PC-9 (cell line): ENCODE data around the gene CDT1. TPM values are rescaled to one million over a fixed set of nuclear protein-coding genes. Genes with fewer than 3 reads are reported as not detected.
"Not testable (repeated sequence)": the region's sequence is repeated elsewhere in the genome, so short reads cannot be mapped to it uniquely, and the experiment has no call there.

Experiments
- BruUV-seq: library from RNA; stranded (reverse); fragments of 400-500 nt; replicated peaks from 2 replicates; lab custom pipeline; 2021; lab: Mats Ljungman, UMichigan
- CTCF ChIA-PET: fragments of 300-600 bp; sonication (Branson Sonifier 250); formaldehyde crosslinking; loops from one replicate; lab custom pipeline; 2022; ENCODE audit warnings: antibody characterized with exemption; lab: Charles Lee
- POLR2A ChIA-PET: fragments of 300-600 bp; sonication (Branson Sonifier 250); formaldehyde crosslinking; loops from one replicate; lab custom pipeline; 2022; ENCODE audit warnings: antibody characterized with exemption; ENCODE audit not compliant: unreplicated experiment; lab: Charles Lee
- DNase-seq, 2 experiments: peaks; one replicate each; pipeline versions ENCODE4 v3.0.0 to v3.0.0-alpha.2; 2015 to 2022; ENCODE audit warnings: mixed read lengths in 1 of 2
- H2AFZ ChIP-seq: fragments of 200-600 bp; sonication (generic); 2 replicates; pipeline ENCODE4 v1.8.1; 2017; ENCODE audit warnings: antibody characterized with exemption
- H3F3A ChIP-seq: fragments of 200-600 bp; sonication (generic); 2 replicates; pipeline ENCODE4 v1.8.1; 2017; ENCODE audit warnings: antibody characterized with exemption, mild to moderate bottlenecking, low read depth; ENCODE audit not compliant: insufficient read depth
- H3K27ac ChIP-seq: fragments of 200-600 bp; sonication (generic); 2 replicates; pipeline ENCODE4 v1.6.1; 2016; ENCODE audit warnings: mixed run types
- H3K27me3 ChIP-seq: fragments of 200-600 bp; sonication (generic); 2 replicates; pipeline ENCODE4 v1.6.1; 2016; ENCODE audit warnings: low read depth, mixed run types; ENCODE audit not compliant: insufficient read depth
- H3K36me3 ChIP-seq: fragments of 200-600 bp; sonication (generic); 2 replicates; pipeline ENCODE4 v1.6.1; 2016; ENCODE audit warnings: low read depth, mixed run types
- H3K4me1 ChIP-seq: fragments of 200-600 bp; sonication (generic); replicated peaks from 2 replicates; pipeline ENCODE4 v1.6.1; 2016; ENCODE audit warnings: mixed run types; ENCODE audit not compliant: insufficient read depth
- H3K4me2 ChIP-seq: fragments of 200-600 bp; sonication (generic); 2 replicates; pipeline ENCODE4 v1.6.1; 2017; ENCODE audit warnings: mixed run types
- H3K4me3 ChIP-seq: fragments of 200-600 bp; sonication (generic); 2 replicates; pipeline ENCODE4 v1.6.1; 2016; ENCODE audit warnings: mixed run types
- H3K79me2 ChIP-seq: fragments of 200-600 bp; sonication (generic); 2 replicates; pipeline ENCODE4 v1.6.1; 2017; ENCODE audit warnings: low read depth, mixed run types
- H3K9me2 ChIP-seq: fragments of 200-600 bp; sonication (generic); 2 replicates; pipeline ENCODE4 v1.8.1; 2017; ENCODE audit warnings: mild to moderate bottlenecking; ENCODE audit not compliant: insufficient read depth
- H3K9me3 ChIP-seq: fragments of 200-600 bp; sonication (generic); 2 replicates; pipeline ENCODE4 v1.8.1; 2016; ENCODE audit warnings: low read depth; ENCODE audit not compliant: insufficient read depth
- H4K20me1 ChIP-seq: fragments of 200-600 bp; sonication (generic); 2 replicates; pipeline ENCODE4 v1.8.1; 2017; ENCODE audit not compliant: insufficient read depth
- CTCF ChIP-seq: fragments of 200-600 bp; sonication (generic); conservative IDR thresholded peaks from 2 replicates; pipeline ENCODE4 v1.6.1; 2017; ENCODE audit warnings: mixed run types, antibody characterized with exemption, mild to moderate bottlenecking, moderate library complexity
- EZH2 ChIP-seq: fragments of 200-600 bp; sonication (generic); IDR thresholded peaks from 2 replicates; pipeline ENCODE4 v1.8.0; 2017; ENCODE audit warnings: antibody characterized with exemption, low read depth
- intact Hi-C: fragments of 100-400 bp; cut with micrococcal nuclease; formaldehyde crosslinking; loops from one replicate; pipeline ENCODE4 v1.10.0; 2022; ENCODE audit not compliant: unreplicated experiment
- total RNA-seq: library from RNA; stranded (reverse); gene quantifications from 2 replicates; pipeline ENCODE4 v1.2.3, GENCODE V29; 2021

The CDT1 gene
- total RNA-seq, 1 experiment from 2014 or later = 73.2 TPM

DNA sequence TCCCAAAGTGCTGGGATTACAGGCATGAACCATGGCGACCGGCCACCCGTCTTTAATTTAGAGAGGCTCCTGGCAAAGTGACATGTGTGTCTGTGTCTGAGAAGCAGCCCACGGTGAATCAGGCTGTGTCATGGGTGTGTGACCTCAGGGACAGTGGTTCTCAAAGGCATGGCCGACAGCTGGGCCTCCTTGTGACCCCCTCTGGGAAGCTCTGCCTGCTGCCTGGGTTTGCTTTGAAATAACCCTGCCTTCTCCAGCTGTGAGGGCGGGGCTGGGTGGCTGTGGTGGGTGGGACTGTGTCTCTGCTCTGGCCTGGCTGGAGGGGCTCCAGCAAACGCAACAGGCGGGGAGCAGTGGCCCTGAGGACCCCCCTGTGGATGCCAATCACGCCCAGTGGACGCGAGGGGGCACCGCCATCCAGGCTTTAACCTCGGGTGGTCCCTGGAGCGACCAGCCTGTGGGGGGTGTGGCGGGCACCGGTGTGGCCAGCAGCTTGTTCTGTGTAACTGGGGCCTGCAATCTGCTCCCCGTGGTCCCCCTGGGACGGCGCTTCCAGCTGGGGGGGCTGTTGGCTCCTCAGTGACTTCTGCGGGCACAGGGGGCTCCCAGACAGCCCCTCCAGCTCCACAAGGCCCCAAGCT lies 16.9 kb downstream of the CDT1 start:
- H3K27me3 ChIP-seq = no peaks in the 10 kb centered on the region
- TF ChIP-seq EZH2 = no peak
- no peak for TF ChIP-seq CTCF
- H3K36me3 ChIP-seq = no peaks in the 10 kb centered on the region
- intact Hi-C loops = no loop called here
- BruUV-seq = no TSS peak
- no peak overlapping the region for H3K4me3 ChIP-seq
- POLR2A ChIA-PET = no interaction called here
- no peak for DNase-seq
- no peak overlapping the region for H3K4me2 ChIP-seq
- H3F3A ChIP-seq = no peaks in the 10 kb centered on the region
- H2AFZ ChIP-seq = no peak overlapping the region
- no peaks in the 10 kb centered on the region for H3K9me2 ChIP-seq
- no peak overlapping the region for H3K27ac ChIP-seq
- H3K79me2 ChIP-seq = no peaks in the 10 kb centered on the region
- H3K9me3 ChIP-seq = no peaks in the 10 kb centered on the region
- no peaks in the 10 kb centered on the region for H3K4me1 ChIP-seq
- no peaks in the 10 kb centered on the region for H4K20me1 ChIP-seq
- CTCF ChIA-PET = no interaction called here

DNA sequence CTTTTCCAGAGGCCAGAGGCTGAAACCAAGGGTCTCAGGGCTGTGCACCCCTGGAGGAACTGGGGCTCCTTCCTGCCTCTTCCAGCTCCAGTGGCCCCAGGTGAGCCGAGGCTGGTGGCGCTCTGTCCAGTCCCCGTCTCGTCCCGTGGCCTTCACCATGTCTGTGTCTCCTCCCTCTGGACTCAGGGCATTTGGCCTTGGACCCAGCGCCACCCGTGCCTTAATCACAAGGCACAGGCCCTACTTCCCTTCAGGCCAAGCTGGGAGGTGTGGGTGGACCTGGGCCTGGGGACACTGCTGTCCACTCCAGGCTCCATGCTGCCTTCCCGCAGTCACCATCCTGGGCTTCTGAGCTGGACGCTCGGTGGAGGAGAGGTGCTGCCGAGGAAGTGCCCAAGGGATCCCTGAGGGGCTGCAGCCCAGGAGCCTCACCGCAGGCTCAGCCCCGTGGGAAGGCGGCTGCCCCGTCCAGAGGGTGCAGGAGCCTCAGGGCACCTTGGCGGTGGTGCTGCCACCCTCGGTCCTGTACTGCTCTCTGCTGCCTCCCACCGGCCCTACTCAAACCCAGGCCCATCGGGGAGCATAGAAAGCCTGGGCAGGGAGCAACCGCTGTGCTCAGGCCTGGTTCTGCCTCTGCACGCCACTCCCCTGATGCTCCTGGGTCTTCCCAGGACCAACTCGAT lies 17.7 kb downstream of the CDT1 start:
- no peaks in the 10 kb centered on the region for H3K79me2 ChIP-seq
- H3K27me3 ChIP-seq = no peaks in the 10 kb centered on the region
- TF ChIP-seq CTCF = no peak
- H3K27ac ChIP-seq = no peak overlapping the region
- no peaks in the 10 kb centered on the region for H3K9me3 ChIP-seq
- CTCF ChIA-PET = no interaction called here
- no peaks in the 10 kb centered on the region for H4K20me1 ChIP-seq
- no peak overlapping the region for H2AFZ ChIP-seq
- DNase-seq = no peak
- intact Hi-C loops = no loop called here
- no peaks in the 10 kb centered on the region for H3K4me1 ChIP-seq
- POLR2A ChIA-PET = no interaction called here
- BruUV-seq = no TSS peak
- H3K4me2 ChIP-seq = no peak overlapping the region
- no peaks in the 10 kb centered on the region for H3K9me2 ChIP-seq
- H3F3A ChIP-seq = no peaks in the 10 kb centered on the region
- no peaks in the 10 kb centered on the region for H3K36me3 ChIP-seq
- H3K4me3 ChIP-seq = no peak overlapping the region

DNA sequence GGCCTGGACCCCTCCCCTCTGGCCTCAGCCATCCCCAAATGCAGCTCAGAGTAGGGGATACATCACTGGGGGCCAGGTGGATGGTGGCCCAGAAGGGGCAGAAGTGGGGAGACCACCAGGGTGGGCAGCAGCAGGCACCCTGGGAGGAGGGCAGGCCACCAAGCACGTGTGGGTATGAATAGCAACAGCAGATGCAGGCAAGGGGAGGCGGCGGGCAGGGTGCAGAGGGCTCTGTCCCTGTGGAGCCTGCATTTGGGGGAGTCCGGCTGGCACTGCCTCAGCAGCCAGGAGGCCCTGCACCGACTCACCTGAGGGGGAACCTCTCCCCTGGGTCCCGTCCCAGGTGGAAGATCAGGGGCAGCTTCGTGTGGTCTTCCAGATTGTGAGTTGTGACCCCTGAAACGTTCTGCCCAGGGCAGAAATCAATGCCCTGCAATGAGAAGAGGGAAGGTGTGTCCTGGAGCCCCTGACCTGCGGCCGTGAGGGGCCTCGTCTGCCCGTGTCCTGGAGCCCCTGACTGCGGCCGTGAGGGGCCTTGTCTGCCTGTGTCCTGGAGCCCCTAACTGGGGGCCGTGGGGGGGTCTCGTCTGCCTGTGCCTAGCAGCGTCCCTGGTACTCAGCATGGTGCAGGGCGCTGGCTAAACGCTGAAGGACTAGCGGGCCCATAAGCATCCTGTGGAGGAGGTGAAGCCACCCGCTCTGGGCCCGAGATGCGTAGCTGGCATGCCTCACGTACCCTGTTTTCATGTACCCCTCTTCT lies 18.9 kb downstream of the CDT1 start:
- H4K20me1 ChIP-seq = no peaks in the 10 kb centered on the region
- H3K27ac ChIP-seq = no peak overlapping the region
- DNase-seq = no peak
- H3K4me2 ChIP-seq = no peak overlapping the region
- no peaks in the 10 kb centered on the region for H3K79me2 ChIP-seq
- CTCF ChIA-PET = no interaction called here
- no peaks in the 10 kb centered on the region for H3K9me3 ChIP-seq
- H3K4me3 ChIP-seq = no peak overlapping the region
- H3K27me3 ChIP-seq = no peaks in the 10 kb centered on the region
- POLR2A ChIA-PET = no interaction called here
- H3K9me2 ChIP-seq = no peaks in the 10 kb centered on the region
- intact Hi-C loops = no loop called here
- H3K36me3 ChIP-seq = no peaks in the 10 kb centered on the region
- H3F3A ChIP-seq = no peaks in the 10 kb centered on the region
- BruUV-seq = no TSS peak
- TF ChIP-seq CTCF = no peak
- TF ChIP-seq EZH2 = no peak
- no peaks in the 10 kb centered on the region for H3K4me1 ChIP-seq
- no peak overlapping the region for H2AFZ ChIP-seq

DNA sequence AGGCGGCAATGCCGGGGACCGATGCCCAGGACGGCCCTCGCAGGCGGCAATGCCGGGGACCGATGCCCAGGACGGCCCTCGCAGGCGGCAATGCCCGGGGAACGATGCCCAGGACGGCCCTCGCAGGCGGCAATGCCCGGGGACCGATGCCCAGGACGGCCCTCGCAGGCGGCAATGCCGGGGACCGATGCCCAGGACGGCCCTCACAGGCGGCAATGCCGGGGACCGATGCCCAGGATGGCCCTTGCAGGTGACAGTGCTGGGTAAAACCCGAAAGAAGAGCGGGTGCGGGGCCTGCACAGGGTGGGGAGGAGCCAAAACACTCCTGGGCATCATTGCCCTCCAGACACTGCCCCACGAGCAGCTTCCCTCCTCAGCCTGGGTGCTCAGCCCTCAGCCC lies 20.1 kb downstream of the CDT1 start:
- H3F3A ChIP-seq, H3K4me3 ChIP-seq, H3K36me3 ChIP-seq, H3K4me2 ChIP-seq, H3K27me3 ChIP-seq, H3K4me1 ChIP-seq, POLR2A ChIA-PET, H2AFZ ChIP-seq, intact Hi-C loops, DNase-seq, H3K9me3 ChIP-seq, CTCF ChIA-PET, BruUV-seq, H4K20me1 ChIP-seq, H3K9me2 ChIP-seq, H3K79me2 ChIP-seq, H3K27ac ChIP-seq: not testable (repeated sequence)
